Hepatocyte (in vitro differentiated cells): ENCODE measurements around the gene NINJ2.

Experiments used
- EZH2 ChIP-seq: fragments of 200-600 bp; sonication (generic); IDR thresholded peaks from 2 replicates; pipeline ENCODE4 v1.6.1; 2016; ENCODE audit warnings: antibody characterized with exemption, mild to moderate bottlenecking, borderline replicate concordance
- EZH2phosphoT487 ChIP-seq: fragments of 200-600 bp; sonication (generic); IDR thresholded peaks from one replicate; pipeline ENCODE4 v1.6.1; 2018; ENCODE audit warnings: antibody characterized with exemption, mild to moderate bottlenecking, low read depth, moderate library complexity; ENCODE audit not compliant: unreplicated experiment, severe bottlenecking
- TF ChIP-seq, protein P1 (sequence below): fragments of 200-600 bp; sonication (generic); IDR thresholded peaks from 2 replicates; pipeline ENCODE4 v1.5.1; 2016; ENCODE audit warnings: antibody characterized with exemption, mild to moderate bottlenecking; ENCODE audit not compliant: poor library complexity

DNA sequence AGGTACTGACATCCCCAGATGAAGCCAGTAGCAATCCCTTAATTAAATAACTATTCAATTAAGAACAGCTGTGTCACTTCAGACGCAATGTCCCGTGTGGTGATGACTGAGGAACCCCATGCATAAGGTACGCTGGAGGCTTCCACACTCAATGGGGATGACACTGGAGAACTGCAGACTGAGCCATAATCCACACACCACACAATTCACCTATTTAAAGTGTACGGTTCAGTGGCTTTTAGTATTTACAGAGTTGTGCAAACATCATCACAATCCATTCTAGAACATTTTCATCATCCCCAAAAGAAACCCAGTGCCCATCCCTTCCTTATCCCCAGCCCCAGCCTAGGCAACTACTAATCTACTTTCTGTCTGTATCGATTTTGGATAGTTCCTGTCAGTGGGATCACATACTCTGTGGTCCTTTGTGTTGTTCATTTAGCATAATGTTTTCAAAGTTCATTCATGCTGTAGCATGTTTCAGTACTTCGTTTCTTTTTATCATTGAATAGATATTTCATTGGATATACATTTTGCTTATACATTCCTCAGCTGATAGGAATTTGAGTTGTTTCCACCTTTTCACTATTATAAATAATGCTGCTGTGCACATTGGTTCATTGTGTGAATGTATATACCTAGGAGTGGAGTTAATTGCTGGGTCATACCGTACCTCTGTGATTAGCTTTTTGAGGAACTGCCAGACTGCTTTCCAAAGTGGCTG lies 61.1 kb downstream of the NINJ2 start:
- TF ChIP-seq, protein P1, sequence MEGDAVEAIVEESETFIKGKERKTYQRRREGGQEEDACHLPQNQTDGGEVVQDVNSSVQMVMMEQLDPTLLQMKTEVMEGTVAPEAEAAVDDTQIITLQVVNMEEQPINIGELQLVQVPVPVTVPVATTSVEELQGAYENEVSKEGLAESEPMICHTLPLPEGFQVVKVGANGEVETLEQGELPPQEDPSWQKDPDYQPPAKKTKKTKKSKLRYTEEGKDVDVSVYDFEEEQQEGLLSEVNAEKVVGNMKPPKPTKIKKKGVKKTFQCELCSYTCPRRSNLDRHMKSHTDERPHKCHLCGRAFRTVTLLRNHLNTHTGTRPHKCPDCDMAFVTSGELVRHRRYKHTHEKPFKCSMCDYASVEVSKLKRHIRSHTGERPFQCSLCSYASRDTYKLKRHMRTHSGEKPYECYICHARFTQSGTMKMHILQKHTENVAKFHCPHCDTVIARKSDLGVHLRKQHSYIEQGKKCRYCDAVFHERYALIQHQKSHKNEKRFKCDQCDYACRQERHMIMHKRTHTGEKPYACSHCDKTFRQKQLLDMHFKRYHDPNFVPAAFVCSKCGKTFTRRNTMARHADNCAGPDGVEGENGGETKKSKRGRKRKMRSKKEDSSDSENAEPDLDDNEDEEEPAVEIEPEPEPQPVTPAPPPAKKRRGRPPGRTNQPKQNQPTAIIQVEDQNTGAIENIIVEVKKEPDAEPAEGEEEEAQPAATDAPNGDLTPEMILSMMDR = no peak
- no peak for TF ChIP-seq EZH2
- TF ChIP-seq EZH2phosphoT487 = no peak
